GM21515 (cell line): ENCODE results near the gene TRAK1.

ENCODE experiments used
- ATAC-seq: cut with Tn5 transposase; IDR thresholded peaks from one replicate; pipeline ENCODE4 v1.9.1; 2021; ENCODE audit not compliant: unreplicated experiment

The TRAK1 gene

GRCh38 chr3:42090973-42091731 lies at the start of gene TRAK1:
Gene TRAK1, plus strand, starts transcription at chr3:42091357. Its CDS starts 113 bp downstream, at chr3:42091470.
- no peak for ATAC-seq

GRCh38 chr3:42042747-42043098 lies 48.4 kb upstream of the TRAK1 start:
- ATAC-seq = no peak

- no peak for ATAC-seq
Observed at GRCh38 chr3:42043099-42043813, 47.9 kb upstream of the TRAK1 start.

- ATAC-seq = no peak
Observed at GRCh38 chr3:42045708-42046243, 45.4 kb upstream of the TRAK1 start.

- ATAC-seq = peak; percentile 53
Observed at GRCh38 chr3:42048526-42048925, 42.6 kb upstream of the TRAK1 start.

GRCh38 chr3:42050126-42050525 lies 41.0 kb upstream of the TRAK1 start:
- ATAC-seq = no peak

GRCh38 chr3:42051384-42052131 lies 39.6 kb upstream of the TRAK1 start:
- ATAC-seq = peak; percentile 25

GRCh38 chr3:42052132-42052483 lies 39.0 kb upstream of the TRAK1 start:
- peak; percentile 54 for ATAC-seq

- no peak for ATAC-seq
Observed at GRCh38 chr3:42052484-42053351, 38.4 kb upstream of the TRAK1 start.

- ATAC-seq = no peak
Observed at GRCh38 chr3:42053476-42053875, 37.7 kb upstream of the TRAK1 start.

GRCh38 chr3:42055291-42055690 lies 35.9 kb upstream of the TRAK1 start:
- no peak for ATAC-seq

GRCh38 chr3:42056840-42057239 lies 34.3 kb upstream of the TRAK1 start:
- no peak for ATAC-seq

- peak; percentile 77 for ATAC-seq
Observed at GRCh38 chr3:42057561-42058211, 33.5 kb upstream of the TRAK1 start.

- no peak for ATAC-seq
Observed at GRCh38 chr3:42061025-42061712, 30.0 kb upstream of the TRAK1 start.

GRCh38 chr3:42061713-42062380 lies 29.3 kb upstream of the TRAK1 start:
- no peak for ATAC-seq

- no peak for ATAC-seq
Observed at GRCh38 chr3:42062464-42062863, 28.7 kb upstream of the TRAK1 start.

- ATAC-seq = no peak
Observed at GRCh38 chr3:42063888-42064287, 27.3 kb upstream of the TRAK1 start.

GRCh38 chr3:42066516-42067181 lies 24.5 kb upstream of the TRAK1 start:
- ATAC-seq = no peak
